DMS53 treated with DMSO at 0.1 percent for 48 hours (cell line): ENCODE measurements around the gene GPANK1.

Experiments
- DNase-seq: peaks from one replicate; lab custom pipeline; 2025; ENCODE audit not compliant: unreplicated experiment; lab: John Stamatoyannopoulos, UW

Gene GPANK1

GRCh38 chr6:31621320-31621939 is 43.4 kb downstream of the GPANK1 start:
- DNase-seq, result no peak

GRCh38 chr6:31620586-31621319 is 44.0 kb downstream of the GPANK1 start, which contains the start of gene PRRC2A:
PRRC2A (plus strand) TSS chr6:31620715; CDS start chr6:31622790, 2,075 bp downstream.
- DNase-seq, result peak; percentile 35

GRCh38 chr6:31619805-31620585 is 44.8 kb downstream of the GPANK1 start:
- peak; percentile 98 for DNase-seq

- no peak for DNase-seq
Measured at GRCh38 chr6:31617010-31617409, 47.8 kb downstream of the GPANK1 start.

- no peak for DNase-seq
Measured at GRCh38 chr6:31615748-31616147, 49.0 kb downstream of the GPANK1 start.

- DNase-seq, result no peak
Measured at GRCh38 chr6:31614684-31615578, 49.9 kb downstream of the GPANK1 start, which contains the start of gene AIF1. AIF1 (plus strand) TSS chr6:31615234; CDS start chr6:31615330, 96 bp downstream.

GRCh38 chr6:31614075-31614619 is 50.6 kb downstream of the GPANK1 start:
- no peak for DNase-seq
